Breast epithelium (tissue), 4 donors: ENCODE measurements around the gene NUP62CL. TPM values are rescaled to one million over a fixed set of nuclear protein-coding genes. Genes with fewer than 3 reads are reported as not detected.
A peak's percentile ranks its signal among the peaks of the same experiment; 100 is the strongest.

Experiments used
- DNase-seq, 2 donors: peaks; one replicate each; pipeline ENCODE4 v3.0.0-alpha.2; 2019; ENCODE audit warnings: low spot score in 2 of 2
- H3K27ac ChIP-seq, 2 donors: fragments of 200-600 bp; sonication (generic) in 1 of 2; one replicate each; pipeline ENCODE4 v1.5.1; 2016 to 2019; ENCODE audit warnings: mild to moderate bottlenecking in 1 of 2
- H3K27me3 ChIP-seq, 2 donors: fragments of 200-600 bp; sonication (generic) in 1 of 2; one replicate each; pipeline versions ENCODE4 v1.5.1 to v1.6.0; 2017 to 2019; ENCODE audit warnings: control low read depth in 1 of 2, mild to moderate bottlenecking in 1 of 2
- H3K36me3 ChIP-seq: fragments of 200-600 bp; one replicate; pipeline ENCODE4 v1.5.1; 2019
- H3K4me1 ChIP-seq, 2 donors: fragments of 200-600 bp; sonication (generic); one replicate each; pipeline ENCODE4 v1.5.1; 2016 to 2019; ENCODE audit warnings: control low read depth in 1 of 2
- H3K4me3 ChIP-seq, 3 donors: fragments of 200-600 bp; sonication (generic); 1 replicate in 2 of 3; 2 replicates in 1 of 3; pipeline ENCODE4 v1.5.1; 2016 to 2019; ENCODE audit warnings: mild to moderate bottlenecking in 3 of 3, moderate library complexity in 2 of 3
- H3K9me3 ChIP-seq, 2 donors: fragments of 200-600 bp; sonication (generic) in 1 of 2; one replicate each; pipeline ENCODE4 v1.5.1; 2016 to 2019; ENCODE audit warnings: control low read depth in 1 of 2
- POLR2A ChIP-seq: fragments of 450-650 bp; IDR thresholded peaks from one replicate; pipeline ENCODE4 v1.6.1; 2016; ENCODE audit warnings: antibody characterized with exemption, mild to moderate bottlenecking, moderate library complexity
- POLR2AphosphoS5 ChIP-seq, 3 donors: sonication (generic); formaldehyde crosslinking; IDR thresholded peaks; one replicate each; pipeline ENCODE4 v1.6.1; 2017; ENCODE audit warnings: antibody characterized with exemption in 3 of 3
- intact Hi-C: fragments of 100-400 bp; cut with DNase I; formaldehyde crosslinking; loops from one replicate; pipeline ENCODE4 v1.15.1; 2023; ENCODE audit warnings: low total_unique reads
- total RNA-seq, 3 donors: library from RNA; depleted of rRNA; stranded (reverse); fragments of >200 nt; gene quantifications; one replicate each; pipeline ENCODE4 v1.1.0, GENCODE V29; 2016
- TF ChIP-seq, protein P1 (sequence below), 3 donors: fragments of 450-650 bp; IDR thresholded peaks; one replicate each; pipeline ENCODE4 v1.5.1; 2016 to 2017; ENCODE audit warnings: antibody characterized with exemption in 3 of 3, mild to moderate bottlenecking in 3 of 3, moderate library complexity in 3 of 3

The NUP62CL gene
- total RNA-seq, 3 donors from 2014 or later = 0.64 to 8.5 (median 1.3) TPM

DNA sequence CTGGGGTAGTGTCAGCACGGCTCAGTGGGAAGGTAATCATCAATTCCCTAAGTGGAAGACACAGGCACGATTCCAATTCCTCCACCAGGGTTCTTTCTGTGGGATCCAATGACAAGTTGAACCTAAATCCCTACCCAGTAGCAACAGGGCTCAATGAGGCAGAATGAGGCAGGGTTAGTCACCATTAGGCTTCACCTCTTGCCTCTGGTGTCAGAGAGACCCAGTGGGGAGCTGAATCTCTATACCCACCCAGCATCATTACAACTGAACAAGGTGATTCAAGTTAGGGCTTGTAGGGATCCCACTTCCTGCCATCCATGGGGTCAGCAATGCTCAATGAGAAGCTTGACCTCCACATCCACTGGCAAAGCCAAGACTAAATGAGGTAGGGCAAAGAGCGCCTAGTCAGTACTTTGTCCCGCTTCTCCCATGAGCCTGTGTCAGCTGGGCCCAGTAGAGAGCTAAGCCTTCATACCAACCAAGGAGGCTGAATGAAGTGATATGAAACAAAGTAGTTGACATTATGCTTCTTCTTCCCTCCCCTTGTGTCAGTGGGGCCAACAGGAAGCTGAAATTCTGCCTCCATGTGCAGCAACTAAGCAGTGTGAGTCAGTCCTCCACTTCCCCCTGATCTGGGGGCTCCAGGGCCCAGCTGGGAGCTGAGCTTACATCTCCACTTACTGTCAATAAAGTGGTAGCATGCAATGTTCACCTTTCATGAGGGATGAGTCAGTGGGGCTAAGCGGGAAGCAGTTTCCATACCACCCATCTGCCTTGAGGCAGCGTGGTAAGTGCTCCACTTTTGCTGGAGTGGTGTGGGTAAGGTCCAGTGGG lies 51.2 kb downstream of the NUP62CL start:
- Histone ChIP-seq H3K27ac (no peak overlapping the region), H3K36me3 (no peaks in the 10 kb centered on the region), H3K27me3 (peaks cover 0 to 22% of the 10 kb centered on the region in 2 donors), H3K4me1 (no peaks in the 10 kb centered on the region), H3K4me3 (peak overlapping the region in 1 of 3 donors; percentile 38), H3K9me3 (no peaks in the 10 kb centered on the region)
- DNase-seq = no peak
- intact Hi-C loops = no loop called here
- no peak for TF ChIP-seq POLR2AphosphoS5 (IDR thresholded peaks at IDR 0.05)
- TF ChIP-seq POLR2A = no peak
- TF ChIP-seq, protein P1, sequence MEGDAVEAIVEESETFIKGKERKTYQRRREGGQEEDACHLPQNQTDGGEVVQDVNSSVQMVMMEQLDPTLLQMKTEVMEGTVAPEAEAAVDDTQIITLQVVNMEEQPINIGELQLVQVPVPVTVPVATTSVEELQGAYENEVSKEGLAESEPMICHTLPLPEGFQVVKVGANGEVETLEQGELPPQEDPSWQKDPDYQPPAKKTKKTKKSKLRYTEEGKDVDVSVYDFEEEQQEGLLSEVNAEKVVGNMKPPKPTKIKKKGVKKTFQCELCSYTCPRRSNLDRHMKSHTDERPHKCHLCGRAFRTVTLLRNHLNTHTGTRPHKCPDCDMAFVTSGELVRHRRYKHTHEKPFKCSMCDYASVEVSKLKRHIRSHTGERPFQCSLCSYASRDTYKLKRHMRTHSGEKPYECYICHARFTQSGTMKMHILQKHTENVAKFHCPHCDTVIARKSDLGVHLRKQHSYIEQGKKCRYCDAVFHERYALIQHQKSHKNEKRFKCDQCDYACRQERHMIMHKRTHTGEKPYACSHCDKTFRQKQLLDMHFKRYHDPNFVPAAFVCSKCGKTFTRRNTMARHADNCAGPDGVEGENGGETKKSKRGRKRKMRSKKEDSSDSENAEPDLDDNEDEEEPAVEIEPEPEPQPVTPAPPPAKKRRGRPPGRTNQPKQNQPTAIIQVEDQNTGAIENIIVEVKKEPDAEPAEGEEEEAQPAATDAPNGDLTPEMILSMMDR (IDR thresholded peaks at IDR 0.05) = no peak

DNA sequence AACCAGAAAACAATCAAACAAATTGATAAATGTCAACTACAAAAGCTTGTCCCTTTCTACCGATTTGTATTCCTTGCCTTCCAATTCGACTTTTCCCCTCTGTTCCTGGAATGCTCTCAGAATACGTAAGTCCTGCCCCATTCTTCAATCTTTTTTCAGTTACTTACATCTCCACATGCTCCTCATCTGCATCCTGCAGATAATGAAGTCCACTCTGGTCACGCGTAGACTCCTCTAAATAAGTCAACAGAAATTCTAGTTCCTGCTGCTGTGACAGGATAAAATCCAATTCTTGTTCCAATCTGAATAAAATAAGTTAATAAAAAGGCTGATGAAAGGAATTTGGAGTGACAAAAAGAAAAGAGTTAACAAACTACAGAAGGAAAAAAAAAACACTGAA lies 53.2 kb downstream of the NUP62CL start:
- Histone ChIP-seq H3K4me1 (no peaks in the 10 kb centered on the region), H3K4me3 (no peak overlapping the region), H3K9me3 (no peaks in the 10 kb centered on the region), H3K36me3 (no peaks in the 10 kb centered on the region), H3K27me3 (peaks cover 0 to 30% of the 10 kb centered on the region in 2 donors), H3K27ac (no peak overlapping the region)
- TF ChIP-seq POLR2A (no peak), POLR2AphosphoS5 (IDR thresholded peaks at IDR 0.05) (no peak)
- TF ChIP-seq, protein P1 (IDR thresholded peaks at IDR 0.05) = no peak
- DNase-seq = no peak
- intact Hi-C loops = no loop called here

DNA sequence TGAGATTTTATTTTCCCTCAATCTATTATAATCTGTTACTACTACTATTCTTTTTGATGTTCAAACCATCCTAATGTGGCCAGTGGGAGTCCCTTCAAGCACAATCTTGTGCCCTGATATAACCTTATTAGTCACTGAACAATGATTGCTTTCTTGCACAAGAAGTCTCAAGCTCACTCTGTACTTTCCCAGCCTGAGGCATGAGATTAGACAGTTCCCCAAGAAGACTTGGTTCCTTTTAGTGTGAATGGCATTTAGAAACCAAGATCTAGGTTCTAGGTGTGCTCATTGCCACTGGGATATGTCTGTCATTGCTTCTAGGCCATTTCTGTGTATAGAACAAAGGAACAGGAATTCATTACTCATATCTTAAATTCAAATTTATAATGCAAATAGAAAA lies 59.6 kb downstream of the NUP62CL start:
- intact Hi-C loops = no loop called here
- no peaks in the 10 kb centered on the region for H3K9me3 ChIP-seq
- no peaks in the 10 kb centered on the region for H3K4me1 ChIP-seq
- peaks cover 0 to 34% of the 10 kb centered on the region in 2 donors for H3K27me3 ChIP-seq
- no peaks in the 10 kb centered on the region for H3K36me3 ChIP-seq
- no peak for TF ChIP-seq POLR2A
- TF ChIP-seq, protein P1 (IDR thresholded peaks at IDR 0.05) = no peak
- no peak for TF ChIP-seq POLR2AphosphoS5 (IDR thresholded peaks at IDR 0.05)
- no peak for DNase-seq
- H3K27ac ChIP-seq = no peak overlapping the region
- H3K4me3 ChIP-seq = no peak overlapping the region

DNA sequence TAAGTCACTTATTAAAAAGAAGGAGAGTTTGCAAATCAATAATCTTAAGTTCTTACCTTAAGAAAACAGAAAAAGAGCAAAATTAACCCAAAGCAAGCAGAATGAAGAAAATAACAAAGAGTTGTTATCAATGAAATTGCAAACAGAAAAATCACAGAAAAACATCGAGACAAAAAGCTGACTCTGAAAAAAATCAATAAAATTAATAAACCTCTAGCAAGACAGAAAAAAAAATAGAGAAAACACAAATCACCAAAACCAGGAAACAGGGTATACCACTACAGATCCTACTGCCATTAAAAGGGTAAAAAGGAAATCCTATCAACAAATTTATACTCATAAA lies 70.3 kb downstream of the NUP62CL start:
- Histone ChIP-seq H3K36me3 (no peaks in the 10 kb centered on the region), H3K4me1 (no peaks in the 10 kb centered on the region), H3K27ac (no peak overlapping the region), H3K27me3 (peaks cover 0 to 26% of the 10 kb centered on the region in 2 donors), H3K9me3 (no peaks in the 10 kb centered on the region), H3K4me3 (no peak overlapping the region)
- intact Hi-C loops = no loop called here
- TF ChIP-seq, protein P1 (IDR thresholded peaks at IDR 0.05) = no peak
- TF ChIP-seq POLR2A = no peak
- no peak for TF ChIP-seq POLR2AphosphoS5 (IDR thresholded peaks at IDR 0.05)
- DNase-seq = no peak
